CD4-positive, alpha-beta T cell treated with Interleukin-21 for 1 hour (primary cell): ENCODE results near the gene KRTAP9-4.
"Not testable (repeated sequence)": the region's sequence is repeated elsewhere in the genome, so short reads cannot be mapped to it uniquely, and the experiment has no call there.

Experiments
- DNase-seq: peaks from one replicate; pipeline ENCODE4 v3.0.0-alpha.2; 2020

Gene KRTAP9-4, protein sequence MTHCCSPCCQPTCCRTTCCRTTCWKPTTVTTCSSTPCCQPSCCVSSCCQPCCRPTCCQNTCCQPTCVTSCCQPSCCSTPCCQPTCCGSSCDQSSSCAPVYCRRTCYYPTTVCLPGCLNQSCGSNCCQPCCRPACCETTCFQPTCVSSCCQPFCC

DNA sequence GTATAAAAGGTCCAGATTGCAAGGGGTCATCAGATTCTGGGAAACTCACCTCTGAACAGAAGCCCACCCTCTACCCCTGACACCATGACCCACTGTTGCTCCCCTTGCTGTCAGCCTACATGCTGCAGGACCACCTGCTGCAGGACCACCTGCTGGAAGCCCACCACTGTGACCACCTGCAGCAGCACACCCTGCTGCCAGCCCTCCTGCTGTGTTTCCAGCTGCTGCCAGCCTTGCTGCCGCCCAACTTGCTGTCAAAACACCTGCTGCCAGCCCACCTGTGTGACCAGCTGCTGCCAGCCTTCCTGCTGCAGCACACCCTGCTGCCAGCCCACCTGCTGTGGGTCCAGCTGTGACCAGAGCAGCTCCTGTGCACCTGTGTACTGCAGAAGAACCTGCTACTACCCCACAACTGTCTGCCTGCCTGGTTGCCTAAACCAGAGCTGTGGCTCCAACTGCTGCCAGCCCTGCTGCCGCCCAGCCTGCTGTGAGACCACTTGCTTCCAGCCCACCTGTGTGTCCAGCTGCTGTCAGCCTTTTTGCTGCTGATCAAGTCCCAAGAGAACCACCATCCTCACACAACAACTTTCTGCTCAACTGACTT lies at the start of gene KRTAP9-4:
Gene KRTAP9-4 (plus strand): TSS at position 51 of the 604 bp plus-strand sequence. CDS start 34 bp downstream, at position 85.
- not testable (repeated sequence) for DNase-seq

DNA sequence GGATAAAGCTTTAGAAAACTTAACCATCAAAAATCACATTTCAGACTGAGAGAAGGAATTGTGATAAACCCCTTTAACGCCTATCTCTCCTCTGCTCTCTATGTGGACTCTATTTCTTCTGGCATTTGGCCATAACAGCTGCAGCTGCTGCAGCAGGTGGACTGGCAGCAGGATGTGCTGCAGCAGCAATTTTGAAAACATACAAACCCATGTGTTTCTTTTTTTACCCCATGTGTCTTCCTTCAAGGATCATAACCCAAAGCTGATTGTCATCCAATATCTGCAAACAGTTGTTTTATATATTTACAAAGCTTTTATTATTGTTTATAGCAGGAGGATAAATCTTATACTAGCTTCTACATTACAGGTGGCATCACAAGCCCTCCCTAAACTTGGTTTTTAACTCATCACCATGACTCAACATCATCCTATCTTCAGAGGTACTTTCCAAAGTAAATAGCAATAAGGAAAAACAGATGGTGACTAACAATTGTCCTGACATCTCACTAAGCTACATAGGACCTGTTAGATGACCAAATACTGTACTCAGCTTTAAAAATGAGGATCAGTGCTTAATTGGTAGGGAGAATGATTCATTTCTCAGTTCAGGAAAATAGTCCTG lies 37.5 kb upstream of the KRTAP9-4 start:
- no peak for DNase-seq

DNA sequence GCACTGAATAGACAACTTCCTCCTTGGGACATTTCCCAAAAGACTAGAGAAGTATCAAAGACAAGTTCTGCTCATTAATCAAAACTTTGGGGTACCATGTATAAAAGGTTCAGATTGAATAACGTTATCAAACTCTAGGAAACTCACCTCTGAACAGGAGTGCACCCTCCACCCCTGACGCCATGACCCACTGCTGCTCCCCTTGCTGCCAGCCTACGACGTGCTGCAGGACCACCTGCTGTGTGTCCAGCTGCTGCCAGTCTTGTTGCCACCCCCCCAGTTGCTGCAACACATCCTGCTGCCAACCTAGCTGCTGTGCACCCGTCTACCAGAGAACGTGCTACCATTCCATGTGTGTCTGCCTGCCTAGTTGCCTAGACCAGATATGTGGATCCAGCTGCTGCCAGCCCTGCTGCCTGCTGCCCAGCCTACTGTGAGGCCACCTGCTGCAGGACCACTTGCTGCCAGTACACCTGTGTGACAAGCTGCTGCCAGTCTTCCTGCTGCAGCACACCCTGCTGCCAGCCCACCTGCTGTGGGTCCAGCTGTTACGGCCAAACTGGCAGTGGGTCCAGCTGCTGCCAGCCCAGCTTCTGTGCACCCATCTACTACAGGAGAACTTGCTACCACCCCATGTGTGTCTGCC lies 36.8 kb upstream of the KRTAP9-4 start:
- no peak for DNase-seq

DNA sequence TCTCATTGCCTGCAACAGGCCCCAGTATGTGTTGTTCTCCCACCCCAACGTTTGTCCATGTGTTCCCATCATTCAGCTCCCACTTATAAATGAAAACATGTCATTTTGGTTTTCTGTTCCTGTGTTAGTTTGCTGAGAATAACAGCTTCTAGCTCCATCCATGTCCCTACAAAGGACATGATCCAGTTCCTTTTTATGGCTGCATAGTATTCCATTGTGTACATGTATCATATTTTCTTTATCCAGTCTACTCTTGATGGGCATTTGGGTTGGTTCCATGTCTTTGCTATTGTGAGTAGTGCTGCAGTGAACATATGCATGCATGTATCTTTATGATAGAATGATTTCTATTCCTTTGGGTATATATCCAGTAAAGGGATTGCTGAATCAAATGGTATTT lies 33.8 kb upstream of the KRTAP9-4 start:
- no peak for DNase-seq

DNA sequence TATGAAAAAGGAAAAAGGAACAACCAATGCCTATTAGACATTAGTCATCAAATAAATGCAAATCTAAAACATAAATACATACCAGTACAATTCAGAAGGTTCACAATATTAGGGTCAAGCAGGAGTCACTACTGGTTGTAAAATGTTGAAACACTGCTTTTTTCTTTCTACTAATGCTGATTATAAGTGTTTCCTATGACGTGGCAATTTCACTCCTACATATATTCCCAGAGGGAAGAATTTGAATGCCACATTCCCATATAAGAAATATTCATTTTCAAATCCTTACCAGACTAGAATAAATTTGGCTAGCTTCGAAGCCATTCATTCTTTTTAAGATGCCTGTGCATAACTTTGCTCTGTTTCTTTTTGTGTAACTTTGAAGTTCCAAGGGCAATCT lies 25.7 kb upstream of the KRTAP9-4 start:
- DNase-seq: no peak

DNA sequence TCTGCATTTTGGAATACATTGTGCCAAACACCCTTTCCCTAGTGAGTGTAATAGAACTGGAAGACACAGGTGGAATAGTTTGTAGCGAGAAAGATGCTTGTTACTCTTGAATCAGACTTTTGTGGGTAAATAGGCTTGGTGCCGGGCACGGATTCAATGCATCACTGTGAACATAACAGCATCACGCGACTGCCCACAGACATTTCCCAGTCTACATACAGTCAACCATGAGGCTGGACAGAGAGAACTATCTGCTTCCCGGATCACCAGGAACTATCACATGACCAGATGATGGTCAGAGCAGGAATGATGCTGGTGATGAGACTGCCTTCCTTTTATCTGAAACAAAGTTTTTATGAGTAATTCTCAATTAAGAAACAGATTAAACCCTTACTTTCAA lies 23.4 kb upstream of the KRTAP9-4 start:
- DNase-seq: no peak

DNA sequence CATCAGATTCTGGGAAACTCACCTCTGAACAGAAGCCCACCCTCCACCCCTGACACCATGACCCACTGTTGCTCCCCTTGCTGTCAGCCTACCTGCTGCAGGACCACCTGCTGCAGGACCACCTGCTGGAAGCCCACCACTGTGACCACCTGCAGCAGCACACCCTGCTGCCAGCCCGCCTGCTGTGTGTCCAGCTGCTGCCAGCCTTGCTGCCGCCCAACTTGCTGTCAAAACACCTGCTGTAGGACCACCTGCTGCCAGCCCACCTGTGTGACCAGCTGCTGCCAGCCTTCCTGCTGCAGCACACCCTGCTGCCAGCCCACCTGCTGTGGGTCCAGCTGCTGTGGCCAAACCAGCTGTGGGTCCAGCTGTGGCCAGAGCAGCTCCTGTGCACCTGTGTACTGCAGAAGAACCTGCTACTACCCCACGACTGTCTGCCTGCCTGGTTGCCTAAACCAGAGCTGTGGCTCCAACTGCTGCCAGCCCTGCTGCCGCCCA lies 22.8 kb upstream of the KRTAP9-4 start, which contains the start of gene KRTAP9-2:
Gene KRTAP9-2 (plus strand): TSS at position 51 of the 498 bp plus-strand sequence. CDS start 7 bp downstream, at position 58.
- DNase-seq: not testable (repeated sequence)

DNA sequence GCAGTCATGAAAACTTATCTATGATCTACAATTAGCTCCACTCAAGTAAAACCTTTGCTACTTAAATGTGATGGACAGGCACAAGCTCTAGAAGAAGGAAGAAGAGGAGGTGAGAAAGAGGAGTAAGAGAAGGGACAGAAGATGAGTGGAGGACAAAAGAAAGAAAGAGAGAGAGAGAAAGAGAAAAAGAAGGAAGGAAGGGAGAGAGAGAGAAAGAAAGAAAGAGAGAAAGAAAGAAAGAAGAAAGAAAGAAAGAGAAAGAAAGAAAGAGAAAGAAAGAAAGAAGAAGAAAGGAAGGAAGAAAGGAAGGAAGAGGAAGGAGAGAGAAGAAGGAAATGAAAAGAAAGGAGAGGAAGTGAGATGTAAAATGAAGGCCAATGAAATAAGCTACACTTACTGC lies 19.4 kb upstream of the KRTAP9-4 start:
- no peak for DNase-seq

DNA sequence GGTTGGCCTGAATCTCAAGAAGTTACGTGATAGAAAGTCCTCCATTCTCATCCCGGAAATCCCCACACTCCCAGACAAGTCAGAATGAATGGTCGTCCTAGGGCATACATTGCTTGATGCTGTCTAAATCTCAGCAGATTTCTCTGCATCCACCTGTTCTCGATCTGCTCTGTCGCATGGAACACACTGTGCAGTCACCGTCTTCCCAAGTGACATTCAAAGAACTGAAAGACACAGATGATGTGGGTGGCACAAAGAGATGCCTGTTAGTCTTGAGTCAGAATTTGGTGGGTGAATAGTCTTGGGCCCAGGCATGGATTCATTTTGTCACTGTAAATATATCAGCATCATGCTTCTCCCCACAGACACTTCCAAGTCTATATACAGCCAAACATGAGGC lies 17.8 kb upstream of the KRTAP9-4 start:
- DNase-seq: no peak

DNA sequence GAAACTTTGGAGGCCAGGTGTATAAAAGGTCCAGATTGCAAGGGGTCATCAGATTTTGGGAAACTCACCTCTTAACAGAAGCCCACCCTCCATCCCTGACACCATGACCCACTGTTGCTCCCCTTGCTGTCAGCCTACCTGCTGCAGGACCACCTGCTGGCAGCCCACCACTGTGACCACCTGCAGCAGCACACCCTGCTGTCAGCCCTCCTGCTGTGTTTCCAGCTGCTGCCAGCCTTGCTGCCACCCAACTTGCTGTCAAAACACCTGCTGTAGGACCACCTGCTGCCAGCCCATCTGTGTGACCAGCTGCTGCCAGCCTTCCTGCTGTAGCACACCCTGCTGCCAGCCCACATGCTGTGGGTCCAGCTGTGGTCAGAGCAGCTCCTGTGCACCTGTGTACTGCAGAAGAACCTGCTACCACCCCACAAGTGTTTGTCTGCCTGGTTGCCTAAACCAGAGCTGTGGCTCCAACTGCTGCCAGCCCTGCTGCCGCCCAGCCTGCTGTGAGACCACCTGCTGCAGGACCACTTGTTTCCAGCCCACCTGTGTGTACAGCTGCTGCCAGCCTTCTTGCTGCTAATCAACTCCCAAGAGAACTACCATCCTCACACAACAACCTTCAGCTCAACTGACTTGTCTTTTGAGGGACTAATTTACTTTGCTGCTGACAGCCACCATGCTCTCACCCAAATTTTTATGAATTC lies 16.9 kb upstream of the KRTAP9-4 start, which contains the start of gene KRTAP9-3:
Gene KRTAP9-3 (plus strand): TSS at position 51 of the 707 bp plus-strand sequence. CDS start 53 bp downstream, at position 104.
- DNase-seq: not testable (repeated sequence)

DNA sequence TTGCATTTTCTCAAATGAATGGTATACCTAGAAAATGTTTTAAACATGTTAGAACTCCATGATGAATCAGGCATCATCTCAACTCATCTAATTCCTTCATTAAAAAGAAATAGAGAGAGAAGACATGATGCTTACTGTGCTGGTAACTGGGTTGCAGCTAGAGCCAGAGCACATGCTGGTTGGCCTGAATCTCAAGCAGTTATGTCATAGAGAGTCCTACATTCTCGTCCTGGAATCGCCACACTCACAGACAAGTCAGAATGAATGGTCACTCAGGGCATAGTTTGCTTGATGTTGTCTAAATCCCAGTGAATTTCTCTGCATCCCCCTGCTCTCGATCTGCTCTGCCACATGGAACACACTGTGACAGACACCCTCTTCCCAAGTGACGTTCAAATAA lies 12.4 kb upstream of the KRTAP9-4 start:
- not testable (repeated sequence) for DNase-seq

DNA sequence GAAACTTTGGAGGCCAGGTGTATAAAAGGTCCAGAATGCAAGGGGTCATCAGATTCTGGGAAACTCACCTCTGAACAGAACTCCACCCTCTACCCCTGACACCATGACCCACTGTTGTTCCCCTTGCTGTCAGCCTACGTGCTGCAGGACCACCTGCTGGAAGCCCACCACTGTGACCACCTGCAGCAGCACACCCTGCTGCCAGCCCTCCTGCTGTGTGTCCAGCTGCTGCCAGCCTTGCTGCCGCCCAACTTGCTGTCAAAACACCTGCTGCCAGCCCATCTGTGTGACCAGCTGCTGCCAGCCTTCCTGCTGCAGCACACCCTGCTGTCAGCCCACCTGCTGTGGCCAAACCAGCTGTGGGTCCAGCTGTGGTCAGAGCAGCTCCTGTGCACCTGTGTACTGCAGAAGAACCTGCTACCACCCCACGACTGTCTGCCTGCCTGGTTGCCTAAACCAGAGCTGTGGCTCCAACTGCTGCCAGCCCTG lies 11.5 kb upstream of the KRTAP9-4 start, which contains the start of gene KRTAP9-8:
Gene KRTAP9-8 (plus strand): TSS at position 51 of the 489 bp plus-strand sequence. CDS start 53 bp downstream, at position 104.
- not testable (repeated sequence) for DNase-seq

DNA sequence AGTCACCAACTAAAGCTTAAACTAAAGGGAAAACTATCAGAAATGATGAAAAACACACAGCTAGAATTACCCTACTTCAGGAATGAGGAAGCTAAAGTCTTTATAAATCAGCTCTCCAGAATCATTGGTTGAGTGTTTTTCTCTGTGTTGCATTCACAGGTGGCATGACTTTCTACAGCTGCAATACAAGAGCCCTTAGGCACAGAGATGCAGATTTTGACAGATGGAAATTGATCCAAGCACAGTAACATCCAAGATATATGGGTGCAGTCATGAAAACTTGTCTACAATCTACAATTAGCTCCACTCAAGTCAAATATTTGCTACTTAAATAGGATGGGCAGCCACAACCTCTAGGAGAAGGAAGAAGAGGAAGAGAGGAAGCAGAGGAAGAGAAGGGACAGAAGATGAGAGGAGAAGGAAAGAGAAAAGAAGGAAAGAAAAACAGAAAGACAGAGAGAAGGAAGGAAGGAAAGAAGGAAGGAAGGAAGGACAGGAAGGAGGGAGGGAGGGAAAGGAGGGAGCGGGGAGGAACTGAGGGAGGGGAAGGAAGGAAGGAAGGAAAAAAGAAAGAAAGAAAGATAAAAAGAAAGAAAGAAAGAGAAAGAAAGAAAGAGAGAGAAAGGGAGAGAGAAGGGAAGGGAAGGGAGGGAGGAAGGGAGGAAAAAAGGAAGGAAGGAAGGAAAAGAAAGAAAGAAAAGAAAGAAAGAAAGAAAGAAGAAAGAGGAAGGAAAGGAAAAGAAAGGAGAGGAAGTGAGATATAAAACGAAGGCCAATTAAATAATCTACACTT lies 2.3 kb upstream of the KRTAP9-4 start:
- DNase-seq: not testable (repeated sequence)

DNA sequence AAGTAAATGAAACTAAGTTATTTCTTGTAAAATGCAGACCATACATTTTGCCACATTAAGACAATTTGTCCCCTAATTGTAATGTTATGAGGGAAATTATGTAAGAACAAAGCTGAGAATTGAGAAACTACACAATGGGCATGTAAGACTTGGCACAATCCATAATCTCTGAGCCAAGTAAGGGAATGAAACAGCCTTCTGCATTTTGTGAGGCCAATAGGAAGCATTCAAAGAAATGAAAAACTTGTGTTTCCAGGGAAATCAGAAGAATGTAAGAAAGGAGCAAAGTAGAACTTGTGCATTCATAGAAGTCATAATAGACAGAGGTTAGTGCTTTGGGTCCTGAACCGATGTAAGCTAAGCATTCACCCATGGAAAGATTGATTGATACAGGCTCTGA lies 1.8 kb downstream of the KRTAP9-4 start:
- no peak for DNase-seq

DNA sequence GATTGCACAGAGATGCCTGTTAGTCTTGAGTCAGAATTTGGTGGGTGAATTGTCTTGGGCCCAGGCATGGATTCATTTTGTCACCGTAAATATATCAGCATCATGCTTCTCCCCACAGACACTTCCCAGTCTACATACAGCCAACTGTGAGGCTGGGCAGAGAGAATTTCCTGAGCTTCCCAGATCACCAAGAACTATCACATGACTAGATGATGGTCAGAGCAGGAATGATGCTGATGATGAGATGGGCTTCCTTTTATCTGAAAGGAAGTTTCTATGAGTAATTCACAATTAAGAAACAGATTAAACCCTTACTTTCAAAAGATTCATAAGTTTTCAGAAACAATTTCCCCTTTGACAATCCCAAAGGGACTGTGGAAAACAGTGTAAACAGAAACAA lies 5.4 kb downstream of the KRTAP9-4 start:
- no peak for DNase-seq

DNA sequence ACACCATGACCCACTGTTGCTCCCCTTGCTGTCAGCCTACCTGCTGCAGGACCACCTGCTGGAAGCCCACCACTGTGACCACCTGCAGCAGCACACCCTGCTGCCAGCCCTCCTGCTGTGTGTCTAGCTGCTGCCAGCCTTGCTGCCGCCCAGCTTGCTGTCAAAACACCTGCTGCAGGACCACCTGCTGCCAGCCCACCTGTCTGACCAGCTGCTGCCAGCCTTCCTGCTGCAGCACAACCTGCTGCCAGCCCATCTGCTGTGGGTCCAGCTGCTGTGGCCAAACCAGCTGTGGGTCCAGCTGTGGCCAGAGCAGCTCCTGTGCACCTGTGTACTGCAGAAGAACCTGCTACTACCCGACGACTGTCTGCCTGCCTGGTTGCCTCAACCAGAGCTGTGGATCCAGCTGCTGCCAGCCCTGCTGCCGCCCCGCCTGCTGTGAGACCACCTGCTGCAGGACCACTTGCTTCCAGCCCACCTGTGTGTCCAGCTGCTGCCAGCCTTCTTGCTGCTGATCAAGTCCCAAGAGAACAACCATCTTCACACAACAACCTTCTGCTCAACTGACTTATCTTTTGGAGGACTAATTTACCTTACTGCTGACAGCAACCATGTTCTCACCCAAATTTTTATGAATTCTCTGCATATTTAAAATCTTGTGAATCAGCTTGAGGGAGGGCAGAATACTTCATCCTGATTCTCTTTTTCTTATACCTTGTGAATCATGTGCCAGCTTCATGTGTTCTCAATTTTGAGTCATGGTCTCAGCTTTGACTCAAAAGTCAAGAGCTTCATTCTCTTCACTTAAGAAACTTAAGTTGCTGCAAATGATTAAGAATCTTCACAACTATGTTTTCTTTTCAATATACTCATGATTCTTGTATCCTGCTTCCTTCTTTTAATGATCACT lies 6.1 kb downstream of the KRTAP9-4 start, which contains the start of gene KRTAP9-9:
Gene KRTAP9-9 (plus strand): TSS at position 4 of the 910 bp plus-strand sequence.
- not testable (repeated sequence) for DNase-seq

DNA sequence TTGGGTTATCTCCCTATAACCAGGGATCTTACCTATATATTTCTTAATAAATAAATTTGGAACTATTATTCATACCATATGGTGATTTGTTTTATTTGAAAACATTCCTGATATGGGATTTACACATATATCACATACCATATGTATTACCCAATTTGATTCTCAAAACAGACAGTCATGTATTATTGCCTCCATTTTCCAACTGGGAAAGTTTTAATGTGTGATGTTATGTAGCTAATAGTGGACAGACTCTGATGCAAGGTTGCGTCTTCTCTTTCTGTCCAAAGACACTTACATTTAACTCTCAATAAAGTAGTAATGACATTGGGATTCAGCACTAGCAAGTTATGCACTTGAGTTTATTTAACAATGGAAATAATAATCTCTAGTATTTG lies 6.8 kb downstream of the KRTAP9-4 start:
- no peak for DNase-seq

DNA sequence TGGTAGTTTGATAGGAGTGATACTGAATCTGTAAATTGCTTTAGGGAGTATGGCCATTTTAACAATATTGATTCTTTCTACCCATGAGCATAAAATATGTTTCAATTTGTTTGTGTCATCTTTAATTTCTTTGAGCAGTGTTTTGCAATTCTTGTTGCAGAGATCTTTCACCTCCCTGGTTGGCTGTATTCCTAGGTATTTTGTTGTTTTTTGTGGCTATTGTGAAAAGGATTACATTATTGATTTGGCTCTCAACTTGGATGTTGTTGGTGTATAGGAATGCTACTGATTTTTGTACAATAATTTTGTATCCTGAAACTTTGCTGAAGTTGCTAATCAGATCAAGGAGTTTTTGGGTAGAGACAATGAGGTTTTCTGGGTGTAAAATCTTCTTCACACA lies 8.9 kb downstream of the KRTAP9-4 start:
- DNase-seq: no peak

DNA sequence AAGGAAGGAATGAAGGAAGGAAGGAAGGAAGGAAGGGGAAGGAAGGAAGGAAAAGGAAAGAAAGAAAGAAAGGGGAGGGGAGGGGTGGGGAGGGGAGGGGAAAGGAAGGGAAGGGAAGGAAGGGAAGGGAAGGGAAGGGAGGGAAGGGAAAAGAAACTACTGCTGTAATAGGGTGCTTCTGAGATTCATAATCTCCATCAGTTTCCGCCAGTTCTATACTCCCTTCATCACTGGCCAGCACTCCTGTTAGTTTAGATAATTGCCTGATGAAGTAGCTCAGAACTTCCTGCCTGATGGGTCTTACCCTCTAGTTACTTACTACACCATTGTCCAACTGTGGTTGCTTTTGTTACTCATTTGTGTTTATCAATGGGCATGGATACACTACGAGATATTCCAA lies 13.7 kb downstream of the KRTAP9-4 start:
- DNase-seq: no peak

DNA sequence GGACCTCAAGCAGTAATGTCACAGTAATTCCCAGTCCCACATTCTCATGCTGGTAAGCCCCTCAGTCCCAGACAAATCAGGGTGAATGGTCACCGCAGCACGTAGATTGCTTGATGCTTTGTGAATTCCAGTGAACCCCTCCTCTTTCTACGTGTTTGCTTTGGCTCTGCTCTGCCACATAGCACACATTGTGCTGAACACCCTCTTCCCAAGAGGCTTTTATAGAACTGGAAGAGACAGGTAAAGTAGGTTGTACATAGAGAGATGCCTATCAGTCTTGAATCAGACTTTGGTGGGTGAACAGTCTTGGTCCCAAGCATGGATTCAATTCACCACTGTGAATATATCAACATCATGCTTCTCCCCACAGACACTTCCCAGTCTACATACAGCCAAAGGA lies 15.1 kb downstream of the KRTAP9-4 start:
- no peak for DNase-seq
